Measurements from ENCODE around the gene PIEZO2.

DNA sequence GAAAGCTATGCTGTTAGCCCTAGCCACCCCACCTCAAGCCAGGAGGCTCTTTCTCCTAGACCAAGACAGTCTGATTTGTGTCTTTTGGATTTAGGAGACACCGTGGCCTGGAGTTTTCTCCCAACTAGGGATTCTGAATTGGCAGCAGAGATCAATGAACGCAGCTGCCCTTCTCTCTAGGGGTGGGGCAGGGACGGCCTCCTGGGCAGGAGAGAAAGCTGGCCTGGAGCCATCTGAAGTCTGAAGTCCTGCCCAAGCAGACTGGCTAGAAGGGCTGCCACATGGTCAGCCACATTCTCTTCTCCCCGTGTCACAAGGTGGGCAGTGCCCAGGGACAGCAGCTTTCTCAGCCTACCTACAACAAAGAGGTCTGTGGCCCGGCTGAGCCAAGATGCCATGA is 45.1 kb downstream of the PIEZO2 start:
- TF ChIP-seq, protein P1, sequence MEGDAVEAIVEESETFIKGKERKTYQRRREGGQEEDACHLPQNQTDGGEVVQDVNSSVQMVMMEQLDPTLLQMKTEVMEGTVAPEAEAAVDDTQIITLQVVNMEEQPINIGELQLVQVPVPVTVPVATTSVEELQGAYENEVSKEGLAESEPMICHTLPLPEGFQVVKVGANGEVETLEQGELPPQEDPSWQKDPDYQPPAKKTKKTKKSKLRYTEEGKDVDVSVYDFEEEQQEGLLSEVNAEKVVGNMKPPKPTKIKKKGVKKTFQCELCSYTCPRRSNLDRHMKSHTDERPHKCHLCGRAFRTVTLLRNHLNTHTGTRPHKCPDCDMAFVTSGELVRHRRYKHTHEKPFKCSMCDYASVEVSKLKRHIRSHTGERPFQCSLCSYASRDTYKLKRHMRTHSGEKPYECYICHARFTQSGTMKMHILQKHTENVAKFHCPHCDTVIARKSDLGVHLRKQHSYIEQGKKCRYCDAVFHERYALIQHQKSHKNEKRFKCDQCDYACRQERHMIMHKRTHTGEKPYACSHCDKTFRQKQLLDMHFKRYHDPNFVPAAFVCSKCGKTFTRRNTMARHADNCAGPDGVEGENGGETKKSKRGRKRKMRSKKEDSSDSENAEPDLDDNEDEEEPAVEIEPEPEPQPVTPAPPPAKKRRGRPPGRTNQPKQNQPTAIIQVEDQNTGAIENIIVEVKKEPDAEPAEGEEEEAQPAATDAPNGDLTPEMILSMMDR (IDR thresholded peaks at IDR 0.05; ENCODE audit: low read depth, low read length, poor library complexity, severe bottlenecking): no peak
- no peak for TF ChIP-seq EZH2phosphoT487 (IDR thresholded peaks at IDR 0.05; ENCODE audit: borderline replicate concordance, low read length)

Data from DOHH2 (cell line).